HepG2 (cell line): Measurements from ENCODE around the gene NFYB. TPM values are rescaled to one million over a fixed set of nuclear protein-coding genes. Genes with fewer than 3 reads are reported as not detected.

Source experiments
- FOXA1 ChIP-seq, 2 experiments: fragments of 450-650 bp in 1 of 2; sonication (generic) in 1 of 2; formaldehyde crosslinking in 1 of 2; IDR thresholded peaks; 2 replicates each; pipeline versions ENCODE4 v1.4.0 to v1.6.1; 2016 to 2020; ENCODE audit warnings: missing genetic modification reagents in 1 of 2
- FOXC1 ChIP-seq: sonication (generic); formaldehyde crosslinking; IDR thresholded peaks from 2 replicates; pipeline ENCODE4 v1.8.0; 2022; ENCODE audit warnings: mild to moderate bottlenecking, missing genetic modification reagents, borderline replicate concordance
- GATAD1 ChIP-seq: IDR thresholded peaks from 2 replicates; pipeline ENCODE4 v1.6.1; 2016; ENCODE audit warnings: missing genetic modification reagents, missing compliant biosample characterization
- IKZF5 ChIP-seq: IDR thresholded peaks from 2 replicates; pipeline ENCODE4 v1.6.1; 2018; ENCODE audit warnings: missing genetic modification reagents, mild to moderate bottlenecking, missing compliant biosample characterization
- KMT2A ChIP-seq: sonication (generic); formaldehyde crosslinking; IDR thresholded peaks from 2 replicates; pipeline ENCODE4 v1.4.0; 2020; ENCODE audit warnings: missing genetic modification reagents
- LCORL ChIP-seq, 2 experiments: fragments of 450-650 bp in 1 of 2; sonication (generic) in 1 of 2; formaldehyde crosslinking in 1 of 2; IDR thresholded peaks; 2 replicates each; pipeline versions ENCODE4 v1.5.0 to v1.6.1; 2017 to 2020; ENCODE audit warnings: antibody characterized with exemption in 1 of 2, missing genetic modification reagents in 1 of 2
- NFRKB ChIP-seq: fragments of 450-650 bp; IDR thresholded peaks from 2 replicates; pipeline ENCODE4 v1.6.1; 2017
- PBX3 ChIP-seq: sonication (generic); formaldehyde crosslinking; IDR thresholded peaks from 2 replicates; pipeline ENCODE4 v1.8.1; 2023; ENCODE audit warnings: missing genetic modification reagents, inconsistent platforms, borderline replicate concordance
- ZBTB1 ChIP-seq: sonication (generic); formaldehyde crosslinking; IDR thresholded peaks from 2 replicates; pipeline ENCODE4 v1.4.0; 2020; ENCODE audit warnings: missing genetic modification reagents, borderline replicate concordance
- ZNF367 ChIP-seq: sonication (generic); formaldehyde crosslinking; IDR thresholded peaks from 2 replicates; pipeline ENCODE4 v1.4.0; 2020; ENCODE audit warnings: missing genetic modification reagents, borderline replicate concordance
- ZNF839 ChIP-seq: sonication (generic); formaldehyde crosslinking; IDR thresholded peaks from 2 replicates; pipeline ENCODE4 v1.4.0; 2020; ENCODE audit warnings: missing genetic modification reagents, mild to moderate bottlenecking, borderline replicate concordance
- polyA plus RNA-seq, 8 experiments: library from polyadenylated mRNA; depleted of rRNA in 3 of 8; stranded (reverse) in 7 of 8; unstranded in 1 of 8; fragments of >200 nt; fragmentation: Illumina TruSeq in 4 of 8; extraction: Trizol in 4 of 8; gene quantifications; 2 replicates each; pipeline versions ENCODE4 v1.2.1 to v1.2.3, GENCODE V29; 2011 to 2016; ENCODE audit warnings: low read depth in 4 of 8, missing spikeins in 1 of 8, mixed read lengths in 1 of 8; ENCODE audit not compliant: insufficient read depth in 1 of 8
- total RNA-seq, 5 experiments: library from RNA; depleted of rRNA; stranded (reverse); fragments of >200 nt; fragmentation: Illumina TruSeq; extraction: Trizol; gene quantifications; 2 replicates each; pipeline ENCODE4 v1.2.3, GENCODE V29; 2016; ENCODE audit warnings: low read depth in 1 of 5
- TF ChIP-seq, protein P1 (sequence below): sonication (generic); formaldehyde crosslinking; IDR thresholded peaks from 2 replicates; pipeline ENCODE4 v1.5.0; 2020; ENCODE audit warnings: missing genetic modification reagents
- TF ChIP-seq, protein P2 (sequence below): sonication (generic); formaldehyde crosslinking; IDR thresholded peaks from 2 replicates; pipeline ENCODE4 v1.4.0; 2020; ENCODE audit warnings: mild to moderate bottlenecking, low read depth, missing genetic modification reagents
- TF ChIP-seq, protein P3 (sequence below): sonication (generic); formaldehyde crosslinking; IDR thresholded peaks from 2 replicates; pipeline ENCODE4 v1.4.0; 2020; ENCODE audit warnings: missing genetic modification reagents, borderline replicate concordance
- TF ChIP-seq, protein P4 (sequence below): IDR thresholded peaks from 2 replicates; pipeline ENCODE4 v1.4.0; 2020; ENCODE audit warnings: mild to moderate bottlenecking, missing genetic modification reagents

The NFYB gene
- total and polyA plus RNA-seq, 2 of the 13 experiments (the other 11 are each of a cell fraction or from before 2014, with no cell fraction given) = 18.7 to 36.6 TPM

GRCh38 chr12:104131609-104132008 is 6.4 kb downstream of the NFYB start (continued):
- TF ChIP-seq NFRKB = no peak
- no peak for TF ChIP-seq FOXA1 (IDR thresholded peaks at IDR 0.05)
- peak; percentile 81 for TF ChIP-seq FOXA1 (CRISPR knock-in tag; IDR thresholded peaks at IDR 0.05)
- TF ChIP-seq, protein P1, sequence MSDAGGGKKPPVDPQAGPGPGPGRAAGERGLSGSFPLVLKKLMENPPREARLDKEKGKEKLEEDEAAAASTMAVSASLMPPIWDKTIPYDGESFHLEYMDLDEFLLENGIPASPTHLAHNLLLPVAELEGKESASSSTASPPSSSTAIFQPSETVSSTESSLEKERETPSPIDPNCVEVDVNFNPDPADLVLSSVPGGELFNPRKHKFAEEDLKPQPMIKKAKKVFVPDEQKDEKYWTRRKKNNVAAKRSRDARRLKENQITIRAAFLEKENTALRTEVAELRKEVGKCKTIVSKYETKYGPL = peak; percentile 92; the same call in 1 of the 2 replicates
- no peak for TF ChIP-seq FOXC1 (CRISPR knock-in tag)
- no peak for TF ChIP-seq GATAD1
- no peak for TF ChIP-seq ZNF367 (CRISPR knock-in tag)
- TF ChIP-seq, protein P2, sequence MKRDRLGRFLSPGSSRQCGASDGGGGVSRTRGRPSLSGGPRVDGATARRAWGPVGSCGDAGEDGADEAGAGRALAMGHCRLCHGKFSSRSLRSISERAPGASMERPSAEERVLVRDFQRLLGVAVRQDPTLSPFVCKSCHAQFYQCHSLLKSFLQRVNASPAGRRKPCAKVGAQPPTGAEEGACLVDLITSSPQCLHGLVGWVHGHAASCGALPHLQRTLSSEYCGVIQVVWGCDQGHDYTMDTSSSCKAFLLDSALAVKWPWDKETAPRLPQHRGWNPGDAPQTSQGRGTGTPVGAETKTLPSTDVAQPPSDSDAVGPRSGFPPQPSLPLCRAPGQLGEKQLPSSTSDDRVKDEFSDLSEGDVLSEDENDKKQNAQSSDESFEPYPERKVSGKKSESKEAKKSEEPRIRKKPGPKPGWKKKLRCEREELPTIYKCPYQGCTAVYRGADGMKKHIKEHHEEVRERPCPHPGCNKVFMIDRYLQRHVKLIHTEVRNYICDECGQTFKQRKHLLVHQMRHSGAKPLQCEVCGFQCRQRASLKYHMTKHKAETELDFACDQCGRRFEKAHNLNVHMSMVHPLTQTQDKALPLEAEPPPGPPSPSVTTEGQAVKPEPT (CRISPR knock-in tag) = no peak
- TF ChIP-seq KMT2A (CRISPR knock-in tag) = no peak
- TF ChIP-seq, protein P3, sequence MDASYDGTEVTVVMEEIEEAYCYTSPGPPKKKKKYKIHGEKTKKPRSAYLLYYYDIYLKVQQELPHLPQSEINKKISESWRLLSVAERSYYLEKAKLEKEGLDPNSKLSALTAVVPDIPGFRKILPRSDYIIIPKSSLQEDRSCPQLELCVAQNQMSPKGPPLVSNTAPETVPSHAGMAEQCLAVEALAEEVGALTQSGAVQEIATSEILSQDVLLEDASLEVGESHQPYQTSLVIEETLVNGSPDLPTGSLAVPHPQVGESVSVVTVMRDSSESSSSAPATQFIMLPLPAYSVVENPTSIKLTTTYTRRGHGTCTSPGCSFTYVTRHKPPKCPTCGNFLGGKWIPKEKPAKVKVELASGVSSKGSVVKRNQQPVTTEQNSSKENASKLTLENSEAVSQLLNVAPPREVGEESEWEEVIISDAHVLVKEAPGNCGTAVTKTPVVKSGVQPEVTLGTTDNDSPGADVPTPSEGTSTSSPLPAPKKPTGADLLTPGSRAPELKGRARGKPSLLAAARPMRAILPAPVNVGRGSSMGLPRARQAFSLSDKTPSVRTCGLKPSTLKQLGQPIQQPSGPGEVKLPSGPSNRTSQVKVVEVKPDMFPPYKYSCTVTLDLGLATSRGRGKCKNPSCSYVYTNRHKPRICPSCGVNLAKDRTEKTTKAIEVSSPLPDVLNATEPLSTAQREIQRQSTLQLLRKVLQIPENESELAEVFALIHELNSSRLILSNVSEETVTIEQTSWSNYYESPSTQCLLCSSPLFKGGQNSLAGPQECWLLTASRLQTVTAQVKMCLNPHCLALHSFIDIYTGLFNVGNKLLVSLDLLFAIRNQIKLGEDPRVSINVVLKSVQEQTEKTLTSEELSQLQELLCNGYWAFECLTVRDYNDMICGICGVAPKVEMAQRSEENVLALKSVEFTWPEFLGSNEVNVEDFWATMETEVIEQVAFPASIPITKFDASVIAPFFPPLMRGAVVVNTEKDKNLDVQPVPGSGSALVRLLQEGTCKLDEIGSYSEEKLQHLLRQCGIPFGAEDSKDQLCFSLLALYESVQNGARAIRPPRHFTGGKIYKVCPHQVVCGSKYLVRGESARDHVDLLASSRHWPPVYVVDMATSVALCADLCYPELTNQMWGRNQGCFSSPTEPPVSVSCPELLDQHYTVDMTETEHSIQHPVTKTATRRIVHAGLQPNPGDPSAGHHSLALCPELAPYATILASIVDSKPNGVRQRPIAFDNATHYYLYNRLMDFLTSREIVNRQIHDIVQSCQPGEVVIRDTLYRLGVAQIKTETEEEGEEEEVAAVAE (CRISPR knock-in tag) = no peak
- TF ChIP-seq, protein P4, sequence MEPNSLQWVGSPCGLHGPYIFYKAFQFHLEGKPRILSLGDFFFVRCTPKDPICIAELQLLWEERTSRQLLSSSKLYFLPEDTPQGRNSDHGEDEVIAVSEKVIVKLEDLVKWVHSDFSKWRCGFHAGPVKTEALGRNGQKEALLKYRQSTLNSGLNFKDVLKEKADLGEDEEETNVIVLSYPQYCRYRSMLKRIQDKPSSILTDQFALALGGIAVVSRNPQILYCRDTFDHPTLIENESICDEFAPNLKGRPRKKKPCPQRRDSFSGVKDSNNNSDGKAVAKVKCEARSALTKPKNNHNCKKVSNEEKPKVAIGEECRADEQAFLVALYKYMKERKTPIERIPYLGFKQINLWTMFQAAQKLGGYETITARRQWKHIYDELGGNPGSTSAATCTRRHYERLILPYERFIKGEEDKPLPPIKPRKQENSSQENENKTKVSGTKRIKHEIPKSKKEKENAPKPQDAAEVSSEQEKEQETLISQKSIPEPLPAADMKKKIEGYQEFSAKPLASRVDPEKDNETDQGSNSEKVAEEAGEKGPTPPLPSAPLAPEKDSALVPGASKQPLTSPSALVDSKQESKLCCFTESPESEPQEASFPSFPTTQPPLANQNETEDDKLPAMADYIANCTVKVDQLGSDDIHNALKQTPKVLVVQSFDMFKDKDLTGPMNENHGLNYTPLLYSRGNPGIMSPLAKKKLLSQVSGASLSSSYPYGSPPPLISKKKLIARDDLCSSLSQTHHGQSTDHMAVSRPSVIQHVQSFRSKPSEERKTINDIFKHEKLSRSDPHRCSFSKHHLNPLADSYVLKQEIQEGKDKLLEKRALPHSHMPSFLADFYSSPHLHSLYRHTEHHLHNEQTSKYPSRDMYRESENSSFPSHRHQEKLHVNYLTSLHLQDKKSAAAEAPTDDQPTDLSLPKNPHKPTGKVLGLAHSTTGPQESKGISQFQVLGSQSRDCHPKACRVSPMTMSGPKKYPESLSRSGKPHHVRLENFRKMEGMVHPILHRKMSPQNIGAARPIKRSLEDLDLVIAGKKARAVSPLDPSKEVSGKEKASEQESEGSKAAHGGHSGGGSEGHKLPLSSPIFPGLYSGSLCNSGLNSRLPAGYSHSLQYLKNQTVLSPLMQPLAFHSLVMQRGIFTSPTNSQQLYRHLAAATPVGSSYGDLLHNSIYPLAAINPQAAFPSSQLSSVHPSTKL (CRISPR knock-in tag) = peak; percentile 86
- TF ChIP-seq ZBTB1 (CRISPR knock-in tag) = no peak
- TF ChIP-seq ZNF839 = no peak
- no peak for TF ChIP-seq LCORL (IDR thresholded peaks at IDR 0.05)
- TF ChIP-seq LCORL (CRISPR knock-in tag; IDR thresholded peaks at IDR 0.05) = peak; percentile 52; the same call in 1 of the 2 replicates
- peak; percentile 62; the same call in 1 of the 2 replicates for TF ChIP-seq IKZF5
- no peak for TF ChIP-seq PBX3 (CRISPR knock-in tag)
